H1 (cell line): ENCODE data around the gene PARM1. TPM values are rescaled to one million over a fixed set of nuclear protein-coding genes. Genes with fewer than 3 reads are reported as not detected.

Experiments used
- CTCF ChIA-PET: fragments of 300-600 bp; sonication (Branson Sonifier 250); formaldehyde crosslinking; loops from one replicate; lab custom pipeline; 2021; ENCODE audit not compliant: partially characterized antibody; lab: Charles Lee
- POLR2A ChIA-PET: fragments of 300-600 bp; sonication (Branson Sonifier 250); formaldehyde crosslinking; loops from one replicate; lab custom pipeline; 2021; ENCODE audit warnings: inconsistent platforms; ENCODE audit not compliant: partially characterized antibody; lab: Charles Lee
- DNase-seq, 2 experiments: peaks; one replicate each; pipeline versions ENCODE4 v3.0.0 to v3.0.0-alpha.2; 2010 to 2022; ENCODE audit warnings: low spot score in 2 of 2, low read depth in 1 of 2, mixed read lengths in 1 of 2
- FAIRE-seq: peaks from 2 replicates; lab custom pipeline; 2011; peaks lifted over from hg19 to GRCh38; lab: Jason Lieb, UNC
- H2AFZ ChIP-seq: 2 replicates; pipeline ENCODE4 v1.8.1; 2012; ENCODE audit warnings: low read length, inconsistent platforms
- H2AK5ac ChIP-seq: 2 replicates; pipeline ENCODE4 v1.6.1; 2013; ENCODE audit warnings: low read depth, low read length
- H2BK120ac ChIP-seq: replicated peaks from 2 replicates; pipeline ENCODE3; 2013; ENCODE audit warnings: low read depth, low read length, inconsistent platforms
- H2BK12ac ChIP-seq: 2 replicates; pipeline ENCODE4 v1.6.1; 2013; ENCODE audit warnings: low read depth, low read length
- H2BK15ac ChIP-seq: 2 replicates; pipeline ENCODE4 v1.6.1; 2013; ENCODE audit warnings: low read length
- H2BK20ac ChIP-seq: 2 replicates; pipeline ENCODE4 v1.6.1; 2013; ENCODE audit warnings: low read length
- H2BK5ac ChIP-seq: 2 replicates; pipeline ENCODE4 v1.6.1; 2013; ENCODE audit warnings: low read depth, low read length
- H3K14ac ChIP-seq: 2 replicates; pipeline ENCODE4 v1.6.1; 2013; ENCODE audit warnings: inconsistent platforms; ENCODE audit not compliant: insufficient read length
- H3K18ac ChIP-seq: 2 replicates; pipeline ENCODE4 v1.6.1; 2013; ENCODE audit warnings: low read length; ENCODE audit errors: extremely low read depth
- H3K23ac ChIP-seq: 2 replicates; pipeline ENCODE4 v1.6.1; 2013; ENCODE audit warnings: inconsistent platforms; ENCODE audit not compliant: insufficient read length
- H3K23me2 ChIP-seq: 2 replicates; pipeline ENCODE4 v1.6.1; 2013; ENCODE audit warnings: low read depth, low read length
- H3K27ac ChIP-seq: 2 replicates; pipeline ENCODE4 v1.6.1; 2011; ENCODE audit warnings: low read depth, low read length, inconsistent platforms
- H3K27me3 ChIP-seq, 4 experiments: replicated peaks in 1 of 4; 1 replicate in 1 of 4; 2 replicates in 3 of 4; pipeline versions ENCODE4 v1.6.1 to v1.8.1; 2011 to 2013; ENCODE audit warnings: low read length in 3 of 4, mild to moderate bottlenecking in 3 of 4, inconsistent platforms in 2 of 4, mixed read lengths in 2 of 4, moderate library complexity in 1 of 4; ENCODE audit not compliant: control insufficient read depth in 3 of 4, insufficient read depth in 3 of 4; ENCODE audit errors: extremely low read depth in 1 of 4
- H3K36me3 ChIP-seq, 4 experiments: 2 replicates each; pipeline versions ENCODE4 v1.6.1 to v1.8.1; 2011 to 2013; ENCODE audit warnings: mild to moderate bottlenecking in 4 of 4, low read length in 3 of 4, moderate library complexity in 2 of 4, control low read depth in 1 of 4, inconsistent platforms in 1 of 4; ENCODE audit not compliant: insufficient read depth in 4 of 4, control insufficient read depth in 2 of 4
- H3K4ac ChIP-seq: replicated peaks from 2 replicates; pipeline ENCODE3; 2013; ENCODE audit warnings: low read length, low read depth, mixed read lengths, inconsistent platforms; ENCODE audit not compliant: insufficient read length
- H3K4me1 ChIP-seq, 4 experiments: replicated peaks in 1 of 4; 1 replicate in 1 of 4; 2 replicates in 3 of 4; pipeline versions ENCODE4 v1.6.1 to v1.8.1; 2011 to 2013; ENCODE audit warnings: low read length in 3 of 4, inconsistent platforms in 2 of 4, mixed read lengths in 1 of 4; ENCODE audit not compliant: insufficient read depth in 4 of 4, control insufficient read depth in 3 of 4
- H3K4me2 ChIP-seq, 2 experiments: 2 replicates each; pipeline versions ENCODE4 v1.6.1 to v1.8.1; 2011 to 2013; ENCODE audit warnings: low read depth in 2 of 2, low read length in 2 of 2, control low read depth in 1 of 2, inconsistent platforms in 1 of 2, mild to moderate bottlenecking in 1 of 2; ENCODE audit not compliant: insufficient read depth in 1 of 2
- H3K4me3 ChIP-seq, 4 experiments: fragments of 200-600, 300-600 bp in 1 of 4; sonication (generic), shearing (Covaris generic), sonication (Bioruptor Twin) in 1 of 4; 2 replicates each; pipeline versions ENCODE4 v1.5.1 to v1.8.1; 2011 to 2016; ENCODE audit warnings: low read length in 4 of 4, low read depth in 3 of 4, control low read depth in 2 of 4, inconsistent platforms in 2 of 4, mild to moderate bottlenecking in 2 of 4, mixed read lengths in 1 of 4, moderate library complexity in 1 of 4; ENCODE audit not compliant: insufficient read depth in 2 of 4; ENCODE audit errors: extremely low read depth in 1 of 4
- H3K56ac ChIP-seq: replicated peaks from 2 replicates; pipeline ENCODE3; 2013; ENCODE audit warnings: low read depth, mild to moderate bottlenecking, mixed read lengths, low read length, inconsistent platforms; ENCODE audit not compliant: insufficient read length
- H3K79me1 ChIP-seq: 2 replicates; pipeline ENCODE4 v1.6.1; 2013; ENCODE audit warnings: low read depth, low read length, control low read depth
- H3K79me2 ChIP-seq, 2 experiments: 2 replicates each; pipeline versions ENCODE4 v1.6.1 to v1.8.1; 2012 to 2013; ENCODE audit warnings: low read length in 2 of 2, mild to moderate bottlenecking in 2 of 2, inconsistent platforms in 1 of 2; ENCODE audit not compliant: insufficient read depth in 2 of 2, control insufficient read depth in 1 of 2
- H3K9ac ChIP-seq, 4 experiments: replicated peaks in 1 of 4; 1 replicate in 1 of 4; 2 replicates in 3 of 4; pipeline versions ENCODE4 v1.6.1 to v1.8.1; 2011 to 2013; ENCODE audit warnings: low read depth in 3 of 4, low read length in 3 of 4, control low read depth in 2 of 4, mild to moderate bottlenecking in 2 of 4, moderate library complexity in 2 of 4, inconsistent platforms in 1 of 4; ENCODE audit errors: extremely low read depth in 1 of 4
- H3K9me3 ChIP-seq, 2 experiments: 2 replicates each; pipeline versions ENCODE4 v1.6.1 to v1.8.1; 2012 to 2013; ENCODE audit warnings: mild to moderate bottlenecking in 2 of 2, moderate library complexity in 2 of 2, control low read depth in 1 of 2, inconsistent platforms in 1 of 2, low read depth in 1 of 2, low read length in 1 of 2, mixed read lengths in 1 of 2; ENCODE audit not compliant: insufficient read depth in 2 of 2
- H4K20me1 ChIP-seq, 2 experiments: replicated peaks in 1 of 2; 2 replicates each; pipeline versions ENCODE3 to v1.8.1; 2011 to 2013; ENCODE audit warnings: inconsistent platforms in 2 of 2, low read length in 2 of 2, mild to moderate bottlenecking in 1 of 2; ENCODE audit not compliant: insufficient read depth in 2 of 2, control insufficient read depth in 1 of 2
- H4K5ac ChIP-seq: 2 replicates; pipeline ENCODE4 v1.6.1; 2013; ENCODE audit warnings: low read length, low read depth, mixed read lengths, inconsistent platforms; ENCODE audit not compliant: insufficient read length
- H4K8ac ChIP-seq: 2 replicates; pipeline ENCODE4 v1.8.0; 2013; ENCODE audit warnings: mild to moderate bottlenecking, moderate library complexity, low read length, inconsistent platforms; ENCODE audit not compliant: insufficient read depth; ENCODE audit errors: extremely low read depth
- H4K91ac ChIP-seq: replicated peaks from 2 replicates; pipeline ENCODE3; 2013; ENCODE audit warnings: low read length, mixed read lengths, inconsistent platforms; ENCODE audit not compliant: insufficient read length
- BACH1 ChIP-seq: IDR thresholded peaks from 2 replicates; pipeline ENCODE4 v1.6.1; 2012; ENCODE audit warnings: low read length, improper control_type of control experiment
- BRCA1 ChIP-seq: IDR thresholded peaks from 2 replicates; pipeline ENCODE4 v1.6.1; 2012; ENCODE audit warnings: low read depth, low read length, improper control_type of control experiment
- CBX5 ChIP-seq: fragments of 300-800, 300-1000 bp; sonication (generic); IDR thresholded peaks from 2 replicates; pipeline ENCODE4 v1.7.1; 2016; ENCODE audit warnings: antibody characterized with exemption, low read length, low read depth
- CREB1 ChIP-seq: IDR thresholded peaks from 2 replicates; pipeline ENCODE4 v1.6.1; 2012; ENCODE audit warnings: inconsistent platforms
- KDM1A ChIP-seq: fragments of 200-600, 300-600 bp; sonication (generic); IDR thresholded peaks from 2 replicates; pipeline ENCODE4 v1.7.1; 2016; ENCODE audit warnings: mild to moderate bottlenecking, low read length, borderline replicate concordance
- KDM5A ChIP-seq: fragments of 200-600 bp; IDR thresholded peaks from 2 replicates; pipeline ENCODE4 v1.7.1; 2012; ENCODE audit warnings: mild to moderate bottlenecking, low read length, inconsistent platforms, mixed read lengths
- NANOG ChIP-seq: IDR thresholded peaks from 2 replicates; pipeline ENCODE4 v1.6.1; 2011; ENCODE audit warnings: low read length, low read depth, mild to moderate bottlenecking, inconsistent platforms; ENCODE audit not compliant: insufficient read depth, poor library complexity, severe bottlenecking
- RFX5 ChIP-seq: IDR thresholded peaks from 2 replicates; pipeline ENCODE4 v1.6.1; 2011; ENCODE audit warnings: low read depth, low read length, improper control_type of control experiment, borderline replicate concordance
- RXRA ChIP-seq: IDR thresholded peaks from 2 replicates; pipeline ENCODE4 v1.6.1; 2011; ENCODE audit warnings: low read depth, mild to moderate bottlenecking, low read length, moderate library complexity; ENCODE audit not compliant: insufficient read depth
- TAF1 ChIP-seq: IDR thresholded peaks from 2 replicates; pipeline ENCODE4 v1.6.1; 2011; ENCODE audit warnings: mild to moderate bottlenecking, low read depth, low read length
- TEAD4 ChIP-seq: IDR thresholded peaks from 2 replicates; pipeline ENCODE4 v1.6.1; 2012; ENCODE audit warnings: low read depth, low read length, inconsistent platforms, mixed read lengths
- WGBS, 2 experiments: shearing (Covaris generic) in 1 of 2; methylation state at CpG; one replicate each; pipeline versions ENCODE4 v1.1.6 to v1.1.7; 2013 to 2015; ENCODE audit warnings: low lambda C conversion rate in 2 of 2, mixed read lengths in 2 of 2, inconsistent platforms in 1 of 2, low coverage in 1 of 2, missing lambda C conversion rate in 1 of 2; ENCODE audit not compliant: insufficient replicate concordance in 2 of 2, insufficient coverage in 1 of 2, insufficient read length in 1 of 2; ENCODE audit errors: extremely low coverage in 1 of 2, missing lambda C conversion rate in 1 of 2; 5-methylcytosine and 5-hydroxymethylcytosine counted together
- polyA plus RNA-seq, 7 experiments: library from polyadenylated mRNA; depleted of rRNA in 3 of 7; stranded (reverse) in 5 of 7; unstranded in 2 of 7; fragments of >200 nt in 5 of 7; fragments of 200-250 nt in 2 of 7; gene quantifications; 1 replicate in 5 of 7; 2 replicates in 1 of 7; 4 replicates in 1 of 7; pipeline versions ENCODE4 v1.2.1 to v1.2.3, GENCODE V29; 2011 to 2013; ENCODE audit warnings: missing spikeins in 2 of 7, mixed read lengths in 2 of 7
- total RNA-seq: library from RNA; stranded (reverse); fragmentation: NEBNext Ultra II Directional; extraction: Animal tissue kit (Norgen Biotek cat#: 25700); gene quantifications from 2 replicates; pipeline ENCODE4 v1.2.1, GENCODE V29; 2021

PARM1 gene
- total and polyA plus RNA-seq, 2 of the 8 experiments (the other 6 are each of a cell fraction or from before 2014, with no cell fraction given): 2.0 to 5.3 TPM

DNA sequence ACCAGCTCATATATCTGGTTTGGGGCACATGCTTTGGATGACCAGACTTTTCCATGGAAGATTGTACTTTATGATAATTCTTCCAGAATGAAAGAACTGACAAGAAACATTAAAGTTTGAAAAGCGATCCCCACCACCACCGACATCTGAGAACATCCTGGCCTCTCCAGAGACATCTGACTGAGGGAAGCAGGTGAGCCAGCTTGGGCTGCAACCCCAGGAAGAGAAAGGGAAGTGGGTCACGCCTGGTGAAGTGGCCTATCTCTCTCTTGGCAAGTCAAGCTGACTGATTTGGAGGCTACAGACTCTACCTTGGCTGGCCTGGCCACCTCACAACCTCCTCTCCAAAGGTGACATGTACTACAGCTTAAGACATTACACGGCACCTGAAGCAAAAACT is 20.7 kb downstream of the PARM1 start:
- Histone ChIP-seq H2BK20ac (no peak overlapping the region), H3K9ac (no peak overlapping the region), H3K18ac (no peak overlapping the region), H4K8ac (no peak overlapping the region), H4K20me1 (no peaks in the 10 kb centered on the region), H2BK12ac (no peak overlapping the region), H3K27ac (no peak overlapping the region), H3K27me3 (peaks cover 0 to 1% (median 0%) of the 10 kb centered on the region in 4 experiments; a peak in 1 of 7 replicates), H3K9me3 (no peaks in the 10 kb centered on the region), H3K56ac (no peak overlapping the region), H2BK15ac (no peak overlapping the region), H2AFZ (no peak overlapping the region), H3K79me2 (no peaks in the 10 kb centered on the region), H3K23me2 (no peaks in the 10 kb centered on the region), H4K5ac (no peak overlapping the region), H2BK5ac (no peak overlapping the region), H3K4me2 (no peak overlapping the region), H3K14ac (no peak overlapping the region), H4K91ac (no peak overlapping the region), H3K4me3 (no peak overlapping the region), H2AK5ac (no peak overlapping the region), H3K4me1 (no peaks in the 10 kb centered on the region), H3K4ac (no peak overlapping the region), H3K23ac (no peak overlapping the region), H2BK120ac (no peak overlapping the region), H3K36me3 (no peaks in the 10 kb centered on the region), H3K79me1 (no peaks in the 10 kb centered on the region)
- no peak for DNase-seq
- WGBS, 2 experiments: 92% methylated on average over 4 of the region's 4 CpGs; no CpG with 5 or more reads in 1 of the 2 experiments
- no peak for FAIRE-seq
- ChIA-PET CTCF (interaction anchor here (0.7 to 2.6 kb wide), 6 partner anchors 10 to 57 kb away, joined by 3 to 6 read pairs (median 3); no protein-coding TSS in a partner anchor), POLR2A (no interaction called here)
- no peak for TF ChIP-seq NANOG
- no peak for TF ChIP-seq CBX5
- no peak for TF ChIP-seq CREB1
- no peak for TF ChIP-seq BRCA1
- no peak for TF ChIP-seq KDM5A
- TF ChIP-seq TAF1: no peak
- TF ChIP-seq RXRA: no peak
- TF ChIP-seq RFX5: no peak
- no peak for TF ChIP-seq BACH1
- TF ChIP-seq TEAD4: no peak
- TF ChIP-seq KDM1A: no peak
